Measurements from ENCODE around the gene KRTAP4-8.
"Not testable (repeated sequence)": the region's sequence is repeated elsewhere in the genome, so short reads cannot be mapped to it uniquely, and the experiment has no call there.

Gene KRTAP4-8

DNA sequence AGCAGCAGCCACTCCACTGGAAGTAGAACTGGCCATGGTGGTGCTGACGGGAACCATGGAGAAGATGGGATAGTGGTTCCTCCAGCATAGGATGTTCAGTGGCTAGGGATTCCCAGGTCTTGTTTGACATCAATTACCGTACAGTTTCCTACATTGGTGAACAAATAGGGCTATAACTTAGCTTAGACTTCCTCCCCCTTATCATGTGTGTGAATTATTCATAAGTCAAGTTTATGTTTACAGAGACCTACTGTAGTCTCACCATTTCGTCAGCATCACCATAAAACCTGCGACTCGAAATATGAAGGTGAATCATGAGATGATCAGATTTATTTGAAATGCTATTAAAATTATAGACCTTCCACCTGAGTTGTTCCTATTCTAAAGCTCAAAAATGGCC, 39.2 kb downstream of the KRTAP4-8 start:
- TF ChIP-seq CTCF (IDR thresholded peaks at IDR 0.05), result no peak
- DNase-seq (ENCODE audit: low spot score), result no peak
- H3K27ac ChIP-seq, result no peak overlapping the region
- no peak overlapping the region for H3K4me3 ChIP-seq

DNA sequence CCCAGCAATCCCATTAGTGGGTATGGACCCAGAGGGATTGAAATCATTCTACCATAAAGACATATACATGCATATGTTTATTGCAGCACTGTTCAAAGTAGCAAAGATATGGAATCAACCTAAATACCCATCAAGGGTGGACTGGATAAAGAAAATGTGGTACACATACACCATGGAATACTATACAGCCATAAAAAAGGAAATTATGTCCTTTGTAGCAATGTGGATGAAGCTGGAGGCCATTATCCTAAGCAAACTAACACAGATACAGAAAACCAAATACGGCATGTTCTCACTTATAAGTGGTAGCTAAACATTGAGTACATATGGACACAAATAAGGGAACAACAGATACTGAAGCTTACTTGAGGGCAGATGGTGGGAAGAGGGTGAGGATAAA, 40.4 kb downstream of the KRTAP4-8 start:
- no peak for TF ChIP-seq CTCF (IDR thresholded peaks at IDR 0.05)
- Histone ChIP-seq H3K27ac (no peak overlapping the region), H3K4me3 (no peak overlapping the region)
- no peak for DNase-seq (ENCODE audit: low spot score)

DNA sequence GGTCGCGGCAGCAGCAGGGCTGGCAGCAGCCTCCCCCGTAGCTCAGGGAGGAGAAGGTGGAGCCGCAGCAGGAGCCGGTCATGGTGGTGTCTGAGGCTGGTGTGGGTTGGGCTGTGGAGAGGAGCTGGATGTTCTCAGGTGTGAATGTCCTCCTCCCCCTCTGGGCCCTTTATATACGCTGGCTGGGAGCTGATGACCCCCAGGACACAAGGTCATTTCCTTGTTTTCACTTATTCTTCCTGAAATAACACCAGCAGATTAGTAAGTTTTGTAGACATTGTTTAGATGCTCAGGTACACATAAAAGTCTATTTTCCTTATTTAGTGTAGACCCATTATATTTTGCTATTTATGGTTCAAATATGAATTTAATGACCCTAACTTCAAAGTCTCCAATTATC, 42.8 kb downstream of the KRTAP4-8 start, which contains the start of gene KRTAP2-2:
Gene KRTAP2-2 (minus strand): TSS at position 101 of the 400 bp plus-strand sequence. CDS start 19 bp downstream, at position 82.
- H3K4me3 ChIP-seq; H3K27ac ChIP-seq; DNase-seq (ENCODE audit: low spot score): not testable (repeated sequence)

DNA sequence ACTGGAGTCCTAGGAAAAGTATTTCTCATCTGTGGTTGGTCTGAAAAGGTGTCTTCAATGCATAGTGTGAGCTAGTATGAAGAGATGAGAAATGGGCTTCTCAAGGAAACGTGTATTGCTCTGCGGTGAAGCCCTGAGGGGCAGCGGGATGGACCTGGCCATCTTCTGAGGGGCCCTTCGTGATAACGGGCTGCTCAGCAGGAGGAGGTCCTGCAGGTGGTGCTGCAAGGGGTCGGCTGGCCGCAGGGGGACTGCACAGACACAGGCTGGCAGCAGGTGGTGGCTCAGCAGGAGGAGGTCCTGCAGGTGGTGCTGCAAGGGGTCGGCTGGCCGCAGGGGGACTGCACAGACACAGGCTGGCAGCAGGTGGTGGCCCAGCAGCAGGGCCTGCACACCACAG, 43.4 kb downstream of the KRTAP4-8 start:
- H3K4me3 ChIP-seq; DNase-seq (ENCODE audit: low spot score); H3K27ac ChIP-seq: not testable (repeated sequence)

DNA sequence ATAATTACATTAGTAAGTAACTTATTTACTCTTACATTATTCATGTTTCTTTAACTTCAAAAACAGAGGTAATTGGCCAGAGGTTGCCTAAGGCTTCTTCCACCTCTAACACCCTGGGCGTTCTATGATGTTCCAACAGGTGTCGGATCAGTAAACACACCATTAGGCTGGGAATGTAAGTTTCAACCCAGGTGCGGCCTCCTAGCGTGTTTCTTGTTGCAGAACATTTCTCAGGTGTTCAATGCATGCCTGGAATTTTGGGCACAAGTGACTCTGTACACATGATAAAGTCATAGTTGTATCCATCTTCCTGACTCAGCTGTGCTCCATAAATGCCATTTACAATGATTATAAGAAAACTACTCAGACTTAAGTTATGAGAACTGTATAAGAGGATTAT, 43.9 kb downstream of the KRTAP4-8 start:
- DNase-seq (ENCODE audit: low spot score), result no peak
- no peak for TF ChIP-seq CTCF (IDR thresholded peaks at IDR 0.05)
- Histone ChIP-seq H3K27ac (no peak overlapping the region), H3K4me3 (no peak overlapping the region)

DNA sequence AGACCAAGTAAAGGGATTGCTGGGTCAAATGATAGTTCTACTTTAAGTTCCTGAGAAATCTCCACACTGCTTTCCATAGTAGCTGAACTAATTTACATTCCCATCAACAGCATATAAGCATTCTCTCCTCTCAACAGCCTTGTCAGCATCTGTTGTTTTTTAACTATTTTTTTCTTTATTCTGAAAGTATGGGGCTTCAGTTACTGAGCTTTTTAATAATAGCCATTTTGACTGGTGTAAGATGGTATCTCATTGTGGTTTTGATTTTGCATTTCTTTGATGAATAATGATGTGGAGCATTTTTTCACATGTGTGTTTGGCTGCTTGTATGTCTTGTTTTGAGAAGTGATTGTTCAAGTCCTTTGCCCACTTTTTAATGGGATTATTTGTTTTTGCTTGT, 45.4 kb downstream of the KRTAP4-8 start:
- Histone ChIP-seq H3K27ac (no peak overlapping the region), H3K4me3 (no peak overlapping the region)
- TF ChIP-seq CTCF (IDR thresholded peaks at IDR 0.05), result no peak
- DNase-seq (ENCODE audit: low spot score), result no peak

DNA sequence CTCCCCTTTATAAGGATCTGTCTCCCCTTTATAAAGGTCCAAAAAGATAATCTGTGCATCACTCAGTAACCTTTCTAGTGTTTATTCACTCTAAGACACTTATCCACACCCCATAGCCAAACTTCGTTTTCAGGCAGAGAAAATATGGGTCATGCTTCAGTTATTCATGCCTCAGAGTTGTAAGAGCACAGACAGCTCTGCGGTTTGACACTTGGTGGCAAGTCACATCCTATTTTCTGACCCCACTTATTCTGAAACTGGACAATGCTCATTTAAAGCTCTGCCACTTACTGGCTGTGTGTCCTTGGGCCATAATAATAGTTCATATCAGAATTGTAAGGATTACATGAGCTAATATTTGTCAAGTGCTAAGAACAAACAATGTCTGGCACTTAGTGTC, 48.8 kb downstream of the KRTAP4-8 start:
- Histone ChIP-seq H3K27ac (no peak overlapping the region), H3K4me3 (no peak overlapping the region)
- DNase-seq (ENCODE audit: low spot score), result no peak
- TF ChIP-seq CTCF (IDR thresholded peaks at IDR 0.05), result no peak

DNA sequence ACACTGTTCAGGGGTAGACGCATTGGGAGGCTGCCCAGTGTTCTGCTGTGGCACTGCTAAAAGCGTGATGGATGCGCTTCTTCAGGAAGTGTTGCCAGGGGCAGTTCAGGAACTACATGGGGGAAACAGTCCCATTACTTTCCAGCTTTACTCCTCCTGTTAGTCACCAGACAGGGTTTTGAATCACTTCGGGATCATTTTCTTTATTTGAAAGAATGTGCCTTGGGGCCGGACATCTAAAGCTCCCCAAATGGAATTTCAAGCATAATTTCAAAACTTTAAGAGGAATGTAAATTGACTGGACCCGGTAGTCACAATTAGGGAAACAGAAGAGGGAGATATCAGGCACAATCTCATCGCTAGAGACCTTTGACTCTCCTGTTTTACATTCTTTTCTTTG, 49.5 kb downstream of the KRTAP4-8 start:
- no peak for DNase-seq (ENCODE audit: low spot score)
- TF ChIP-seq CTCF (IDR thresholded peaks at IDR 0.05), result no peak
- H3K4me3 ChIP-seq, result no peak overlapping the region
- H3K27ac ChIP-seq, result no peak overlapping the region
